H9 (cell line): ENCODE data around the gene MAPK1IP1L. TPM values are rescaled to one million over a fixed set of nuclear protein-coding genes. Genes with fewer than 3 reads are reported as not detected.

Experiments
- DNase-seq: peaks from one replicate; pipeline ENCODE4 v3.0.0-alpha.2; 2017
- H2AFZ ChIP-seq: one replicate; pipeline ENCODE4 v1.6.1; 2013; ENCODE audit warnings: mild to moderate bottlenecking, low read length, control low read depth, moderate library complexity
- H2AK5ac ChIP-seq: 2 replicates; pipeline ENCODE4 v1.6.1; 2013; ENCODE audit warnings: low read length, control low read depth, mixed read lengths; ENCODE audit not compliant: insufficient read length
- H2BK120ac ChIP-seq: one replicate; pipeline ENCODE4 v1.6.1; 2013; ENCODE audit warnings: low read depth, mild to moderate bottlenecking, low read length, control low read depth, inconsistent platforms; ENCODE audit not compliant: poor library complexity, severe bottlenecking
- H2BK12ac ChIP-seq: 2 replicates; pipeline ENCODE4 v1.6.1; 2013; ENCODE audit warnings: low read length, control low read depth, mixed read lengths, low read depth; ENCODE audit not compliant: insufficient read length
- H2BK15ac ChIP-seq: 2 replicates; pipeline ENCODE4 v1.6.1; 2013; ENCODE audit warnings: low read depth, low read length, control low read depth
- H2BK20ac ChIP-seq: one replicate; pipeline ENCODE4 v1.6.1; 2013; ENCODE audit warnings: low read depth, mild to moderate bottlenecking, low read length, control low read depth, inconsistent platforms; ENCODE audit not compliant: poor library complexity, severe bottlenecking
- H2BK5ac ChIP-seq: 2 replicates; pipeline ENCODE4 v1.6.1; 2013; ENCODE audit warnings: low read length, control low read depth, mixed read lengths; ENCODE audit not compliant: insufficient read length
- H3K14ac ChIP-seq: 2 replicates; pipeline ENCODE4 v1.6.1; 2013; ENCODE audit warnings: low read length, control low read depth; ENCODE audit not compliant: insufficient read depth
- H3K18ac ChIP-seq: 2 replicates; pipeline ENCODE4 v1.6.1; 2013; ENCODE audit warnings: low read depth, mild to moderate bottlenecking, mixed read lengths, low read length, control low read depth; ENCODE audit not compliant: insufficient read length
- H3K23ac ChIP-seq: 2 replicates; pipeline ENCODE4 v1.6.1; 2013; ENCODE audit warnings: low read length, control low read depth, mixed read lengths, low read depth; ENCODE audit not compliant: insufficient read length
- H3K23me2 ChIP-seq: 2 replicates; pipeline ENCODE4 v1.6.1; 2013; ENCODE audit warnings: low read depth, mild to moderate bottlenecking, mixed read lengths, low read length, control low read depth; ENCODE audit not compliant: insufficient read length, poor library complexity, severe bottlenecking
- H3K27ac ChIP-seq: 2 replicates; pipeline ENCODE4 v1.5.1; 2013; ENCODE audit warnings: low read length, control low read depth, mixed read lengths, low read depth; ENCODE audit not compliant: insufficient read length
- H3K27me3 ChIP-seq: 2 replicates; pipeline ENCODE4 v1.6.1; 2013; ENCODE audit warnings: low read length, control low read depth, inconsistent platforms; ENCODE audit not compliant: insufficient read depth
- H3K4ac ChIP-seq: 2 replicates; pipeline ENCODE4 v1.6.1; 2013; ENCODE audit warnings: low read depth, mild to moderate bottlenecking, control low read depth, inconsistent platforms, low read length, moderate library complexity
- H3K4me1 ChIP-seq: 2 replicates; pipeline ENCODE4 v1.6.1; 2013; ENCODE audit warnings: low read length, control low read depth, inconsistent platforms; ENCODE audit not compliant: insufficient read depth
- H3K4me2 ChIP-seq: 2 replicates; pipeline ENCODE4 v1.6.1; 2013; ENCODE audit warnings: low read length, control low read depth, mixed read lengths; ENCODE audit not compliant: insufficient read length, insufficient read depth
- H3K56ac ChIP-seq: 2 replicates; pipeline ENCODE4 v1.6.1; 2013; ENCODE audit warnings: low read depth, mild to moderate bottlenecking, mixed read lengths, low read length, control low read depth; ENCODE audit not compliant: insufficient read length
- H3K79me1 ChIP-seq: 2 replicates; pipeline ENCODE4 v1.6.1; 2013; ENCODE audit warnings: low read depth, mild to moderate bottlenecking, moderate library complexity, low read length, control low read depth, inconsistent platforms; ENCODE audit not compliant: insufficient read depth, poor library complexity, severe bottlenecking
- H3K79me2 ChIP-seq: 2 replicates; pipeline ENCODE4 v1.6.1; 2013; ENCODE audit warnings: low read length, control low read depth, inconsistent platforms; ENCODE audit not compliant: insufficient read depth
- H3K9ac ChIP-seq: 2 replicates; pipeline ENCODE4 v1.6.1; 2013; ENCODE audit warnings: low read length, control low read depth, mixed read lengths; ENCODE audit not compliant: insufficient read length; ENCODE audit errors: extremely low read depth
- H3K9me3 ChIP-seq: one replicate; pipeline ENCODE4 v1.6.1; 2013; ENCODE audit warnings: low read depth, low read length, inconsistent platforms; ENCODE audit not compliant: control insufficient read depth
- H3T11ph ChIP-seq: one replicate; pipeline ENCODE4 v1.6.1; 2013; ENCODE audit warnings: mild to moderate bottlenecking, low read length, control low read depth, inconsistent platforms
- H4K20me1 ChIP-seq: one replicate; pipeline ENCODE4 v1.6.1; 2013; ENCODE audit not compliant: control insufficient read depth, insufficient read length, insufficient read depth
- H4K5ac ChIP-seq: 2 replicates; pipeline ENCODE4 v1.6.1; 2013; ENCODE audit warnings: low read depth, mild to moderate bottlenecking, mixed read lengths, low read length, control low read depth; ENCODE audit not compliant: insufficient read length
- H4K8ac ChIP-seq: replicated peaks from 2 replicates; pipeline ENCODE4 v1.6.1; 2013; ENCODE audit warnings: low read length, control low read depth, mixed read lengths, low read depth; ENCODE audit not compliant: insufficient read length
- H4K91ac ChIP-seq: 2 replicates; pipeline ENCODE4 v1.6.1; 2013; ENCODE audit warnings: low read depth, mild to moderate bottlenecking, moderate library complexity, mixed read lengths, low read length, control low read depth; ENCODE audit not compliant: insufficient read length
- H3K27ac Mint-ChIP-seq, 3 experiments: 2 replicates in 2 of 3; 3 replicates in 1 of 3; pipeline ENCODE4 v1.8.0; 2020 to 2021; ENCODE audit warnings: mixed read lengths in 3 of 3, mild to moderate bottlenecking in 1 of 3, moderate library complexity in 1 of 3
- H3K27me3 Mint-ChIP-seq: 2 replicates; pipeline ENCODE4 v1.8.0; 2021; ENCODE audit warnings: low read depth, mild to moderate bottlenecking, moderate library complexity, mixed read lengths
- H3K36me3 Mint-ChIP-seq, 3 experiments: 2 replicates in 2 of 3; 3 replicates in 1 of 3; pipeline ENCODE4 v1.8.0; 2020 to 2021; ENCODE audit warnings: low read depth in 3 of 3, mixed read lengths in 3 of 3; ENCODE audit not compliant: insufficient read depth in 1 of 3
- H3K4me1 Mint-ChIP-seq, 2 experiments: 2 replicates each; pipeline ENCODE4 v1.8.0; 2020; ENCODE audit warnings: mixed read lengths in 2 of 2
- H3K4me3 Mint-ChIP-seq, 2 experiments: 2 replicates in 1 of 2; 3 replicates in 1 of 2; pipeline ENCODE4 v1.8.0; 2020 to 2021; ENCODE audit warnings: mild to moderate bottlenecking in 2 of 2, mixed read lengths in 2 of 2, moderate library complexity in 1 of 2
- H3K9me3 Mint-ChIP-seq, 2 experiments: 2 replicates in 1 of 2; 3 replicates in 1 of 2; pipeline ENCODE4 v1.8.0; 2020; ENCODE audit warnings: mild to moderate bottlenecking in 2 of 2, mixed read lengths in 2 of 2, moderate library complexity in 1 of 2
- total RNA-seq: library from RNA; stranded (reverse); gene quantifications from 2 replicates; pipeline ENCODE4 v1.2.1, GENCODE V29; 2021
- TF ChIP-seq, protein P1 (sequence below): fragments of 200-600 bp; sonication (generic); conservative IDR thresholded peaks from 3 replicates; pipeline ENCODE4 v1.8.0; 2021; ENCODE audit warnings: antibody characterized with exemption, mild to moderate bottlenecking

The MAPK1IP1L gene
- total RNA-seq, 1 experiment from 2014 or later: 133 TPM

GRCh38 chr14:55038708-55039107 lies 12.7 kb upstream of the MAPK1IP1L start:
- peaks cover 15% of the 10 kb centered on the region for H3K27me3 Mint-ChIP-seq
- Histone ChIP-seq H4K91ac (no peak overlapping the region), H3K79me1 (peaks cover 3% of the 10 kb centered on the region), H2AK5ac (no peak overlapping the region), H2BK20ac (no peak overlapping the region), H2BK120ac (no peak overlapping the region), H3K23ac (no peak overlapping the region), H2BK5ac (no peak overlapping the region), H4K5ac (no peak overlapping the region), H2AFZ (no peak overlapping the region), H4K20me1 (no peaks in the 10 kb centered on the region), H3K27ac (no peak overlapping the region), H3K79me2 (no peaks in the 10 kb centered on the region), H2BK15ac (no peak overlapping the region), H3K23me2 (no peaks in the 10 kb centered on the region), H3K4me2 (no peak overlapping the region), H3K27me3 (no peaks in the 10 kb centered on the region), H3K9ac (no peak overlapping the region), H2BK12ac (no peak overlapping the region), H3K56ac (no peak overlapping the region), H3T11ph (no peak overlapping the region), H3K18ac (no peak overlapping the region), H3K14ac (no peak overlapping the region), H3K4ac (no peak overlapping the region), H4K8ac (no peak overlapping the region), H3K4me1 (no peaks in the 10 kb centered on the region), H3K9me3 (no peaks in the 10 kb centered on the region)
- H3K9me3 Mint-ChIP-seq: no peaks in the 10 kb centered on the region
- no peak overlapping the region for H3K27ac Mint-ChIP-seq
- H3K4me1 Mint-ChIP-seq: peaks cover 7 to 9% of the 10 kb centered on the region in 2 experiments
- TF ChIP-seq, protein P1, sequence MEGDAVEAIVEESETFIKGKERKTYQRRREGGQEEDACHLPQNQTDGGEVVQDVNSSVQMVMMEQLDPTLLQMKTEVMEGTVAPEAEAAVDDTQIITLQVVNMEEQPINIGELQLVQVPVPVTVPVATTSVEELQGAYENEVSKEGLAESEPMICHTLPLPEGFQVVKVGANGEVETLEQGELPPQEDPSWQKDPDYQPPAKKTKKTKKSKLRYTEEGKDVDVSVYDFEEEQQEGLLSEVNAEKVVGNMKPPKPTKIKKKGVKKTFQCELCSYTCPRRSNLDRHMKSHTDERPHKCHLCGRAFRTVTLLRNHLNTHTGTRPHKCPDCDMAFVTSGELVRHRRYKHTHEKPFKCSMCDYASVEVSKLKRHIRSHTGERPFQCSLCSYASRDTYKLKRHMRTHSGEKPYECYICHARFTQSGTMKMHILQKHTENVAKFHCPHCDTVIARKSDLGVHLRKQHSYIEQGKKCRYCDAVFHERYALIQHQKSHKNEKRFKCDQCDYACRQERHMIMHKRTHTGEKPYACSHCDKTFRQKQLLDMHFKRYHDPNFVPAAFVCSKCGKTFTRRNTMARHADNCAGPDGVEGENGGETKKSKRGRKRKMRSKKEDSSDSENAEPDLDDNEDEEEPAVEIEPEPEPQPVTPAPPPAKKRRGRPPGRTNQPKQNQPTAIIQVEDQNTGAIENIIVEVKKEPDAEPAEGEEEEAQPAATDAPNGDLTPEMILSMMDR: no peak
- no peak overlapping the region for H3K4me3 Mint-ChIP-seq
- H3K36me3 Mint-ChIP-seq: peaks cover 23 to 79% (median 61%) of the 10 kb centered on the region in 3 experiments; a peak in 6 of 7 replicates
- DNase-seq: no peak
